ENCODE data around the gene TSC22D3.

Gene TSC22D3

GRCh38 chrX:107730991-107731766 lies 44.4 kb downstream of the TSC22D3 start:
- H3K4me3 ChIP-seq (ENCODE audit: low read length): no peak overlapping the region
- TF ChIP-seq CTCF (conservative IDR thresholded peaks at IDR 0.05; ENCODE audit: low read length): no peak
- no peak for DNase-seq (ENCODE audit: low read depth)

- no peak overlapping the region for H3K4me3 ChIP-seq (ENCODE audit: low read length)
Observed at GRCh38 chrX:107730298-107730655, 45.3 kb downstream of the TSC22D3 start.

GRCh38 chrX:107729558-107730297 lies 45.9 kb downstream of the TSC22D3 start:
- no peak for TF ChIP-seq CTCF (conservative IDR thresholded peaks at IDR 0.05; ENCODE audit: low read length)
- no peak for DNase-seq (ENCODE audit: low read depth)
- H3K4me3 ChIP-seq (ENCODE audit: low read length): no peak overlapping the region

More at GRCh38 chrX:107730298-107730655, 45.3 kb downstream of the TSC22D3 start:
- DNase-seq (ENCODE audit: low read depth): no peak
- TF ChIP-seq CTCF (conservative IDR thresholded peaks at IDR 0.05; ENCODE audit: low read length): no peak

- no peak for TF ChIP-seq CTCF (conservative IDR thresholded peaks at IDR 0.05; ENCODE audit: low read length)
- H3K4me3 ChIP-seq (ENCODE audit: low read length): no peak overlapping the region
- DNase-seq (ENCODE audit: low read depth): no peak
Observed at GRCh38 chrX:107728371-107729099, 47.1 kb downstream of the TSC22D3 start.

GRCh38 chrX:107726816-107727534 lies 48.6 kb downstream of the TSC22D3 start:
- H3K4me3 ChIP-seq (ENCODE audit: low read length): no peak overlapping the region
- TF ChIP-seq CTCF (conservative IDR thresholded peaks at IDR 0.05; ENCODE audit: low read length): no peak
- no peak for DNase-seq (ENCODE audit: low read depth)

GRCh38 chrX:107725761-107726555 lies 49.6 kb downstream of the TSC22D3 start:
- DNase-seq (ENCODE audit: low read depth): no peak
- H3K4me3 ChIP-seq (ENCODE audit: low read length): no peak overlapping the region
- no peak for TF ChIP-seq CTCF (conservative IDR thresholded peaks at IDR 0.05; ENCODE audit: low read length)

All from AG10803 (cell line).